Measurements from ENCODE around the gene SPZ1. TPM values are rescaled to one million over a fixed set of nuclear protein-coding genes. Genes with fewer than 3 reads are reported as not detected.

Gene SPZ1
- total and polyA plus RNA-seq, 2 of the 8 experiments (the other 6 are each of a cell fraction or from before 2014, with no cell fraction given): not detected

GRCh38 chr5:80291761-80292160, 28.0 kb upstream of the SPZ1 start:
- no peak for FAIRE-seq
- Histone ChIP-seq H2AK5ac (ENCODE audit: low read depth, low read length) (no peak overlapping the region), H3K23me2 (ENCODE audit: low read depth, low read length) (no peaks in the 10 kb centered on the region), H4K8ac (ENCODE audit: extremely low read depth, insufficient read depth, low read length) (no peak overlapping the region), H3K14ac (ENCODE audit: insufficient read length) (no peak overlapping the region), H3K4ac (replicated peaks; ENCODE audit: insufficient read length, low read depth, low read length) (no peak overlapping the region), H3K4me3 (ENCODE audit: extremely low read depth in 1 of 4, insufficient read depth in 2 of 4, low read depth in 3 of 4, low read length in 4 of 4) (no peak overlapping the region), H3K4me1 (replicated peaks in 1 of 4; ENCODE audit: control insufficient read depth in 3 of 4, insufficient read depth in 4 of 4, low read length in 3 of 4) (no peaks in the 10 kb centered on the region; a peak in 1 of 7 replicates), H3K79me1 (ENCODE audit: low read depth, low read length) (no peaks in the 10 kb centered on the region), H3K36me3 (ENCODE audit: control insufficient read depth in 2 of 4, insufficient read depth in 4 of 4, low read length in 3 of 4) (no peaks in the 10 kb centered on the region), H3K56ac (replicated peaks; ENCODE audit: insufficient read length, low read depth, low read length) (no peak overlapping the region), H4K5ac (ENCODE audit: insufficient read length, low read depth, low read length) (no peak overlapping the region), H3K9me3 (ENCODE audit: insufficient read depth in 2 of 2, low read depth in 1 of 2, low read length in 1 of 2) (no peaks in the 10 kb centered on the region), H4K20me1 (replicated peaks in 1 of 2; ENCODE audit: control insufficient read depth in 1 of 2, insufficient read depth in 2 of 2, low read length in 2 of 2) (no peaks in the 10 kb centered on the region), H2BK5ac (ENCODE audit: low read depth, low read length) (no peak overlapping the region), H2BK15ac (ENCODE audit: low read length) (no peak overlapping the region), H2AFZ (ENCODE audit: low read length) (no peak overlapping the region), H3K27me3 (replicated peaks in 1 of 4; ENCODE audit: control insufficient read depth in 3 of 4, extremely low read depth in 1 of 4, insufficient read depth in 3 of 4, low read length in 3 of 4) (no peaks in the 10 kb centered on the region), H3K4me2 (ENCODE audit: insufficient read depth in 1 of 2, low read depth in 2 of 2, low read length in 2 of 2) (no peak overlapping the region), H4K91ac (replicated peaks; ENCODE audit: insufficient read length, low read length) (no peak overlapping the region), H3K79me2 (ENCODE audit: control insufficient read depth in 1 of 2, insufficient read depth in 2 of 2, low read length in 2 of 2) (no peaks in the 10 kb centered on the region), H2BK120ac (replicated peaks; ENCODE audit: low read depth, low read length) (no peak overlapping the region), H3K9ac (replicated peaks in 1 of 4; ENCODE audit: extremely low read depth in 1 of 4, low read depth in 3 of 4, low read length in 3 of 4) (no peak overlapping the region), H2BK12ac (ENCODE audit: low read depth, low read length) (no peak overlapping the region), H3K27ac (ENCODE audit: low read depth, low read length) (no peak overlapping the region), H3K18ac (ENCODE audit: extremely low read depth, low read length) (no peak overlapping the region), H3K23ac (ENCODE audit: insufficient read length) (no peak overlapping the region), H2BK20ac (ENCODE audit: low read length) (no peak overlapping the region)
- DNase-seq (ENCODE audit: low read depth in 1 of 2, low spot score in 2 of 2): no peak
- 93% methylated on average over 8 of the region's 8 CpGs; no CpG with 5 or more reads in 1 of the 2 experiments for WGBS, 2 experiments (ENCODE audit: extremely low coverage in 1 of 2, insufficient coverage in 1 of 2, insufficient read length in 1 of 2, insufficient replicate concordance in 2 of 2, low coverage in 1 of 2, low lambda C conversion rate in 2 of 2, missing lambda C conversion rate in 1 of 2)
- ChIA-PET CTCF (ENCODE audit: partially characterized antibody) (interaction anchor here (0.7 kb wide), 1 partner anchor 380 kb away, joined by 3 read pairs; no protein-coding TSS in a partner anchor), POLR2A (ENCODE audit: partially characterized antibody) (no interaction called here)
- TF ChIP-seq SP1 (IDR thresholded peaks at IDR 0.05; ENCODE audit: low read depth, low read length): no peak
- TF ChIP-seq CBX8 (IDR thresholded peaks at IDR 0.05; ENCODE audit: borderline replicate concordance, low read depth, low read length): no peak
- TF ChIP-seq MAFK (IDR thresholded peaks at IDR 0.05; ENCODE audit: low read depth, low read length): no peak
- no peak for TF ChIP-seq CEBPB (IDR thresholded peaks at IDR 0.05; ENCODE audit: low read depth, low read length)
- no peak for TF ChIP-seq MAX (IDR thresholded peaks at IDR 0.05)
- TF ChIP-seq CHD1 (IDR thresholded peaks at IDR 0.05; ENCODE audit: low read depth, low read length): no peak
- no peak for TF ChIP-seq CTCF (IDR thresholded peaks at IDR 0.05; ENCODE audit: control extremely low read depth in 1 of 3, insufficient read depth in 1 of 3, low read depth in 1 of 3, low read length in 3 of 3)
- TF ChIP-seq CBX5 (IDR thresholded peaks at IDR 0.05; ENCODE audit: low read depth, low read length): no peak
- TF ChIP-seq FOSL1 (IDR thresholded peaks at IDR 0.05; ENCODE audit: insufficient read depth, low read depth, low read length): no peak
- no peak for TF ChIP-seq JUN (IDR thresholded peaks at IDR 0.05; ENCODE audit: low read depth, low read length)
- TF ChIP-seq RNF2 (IDR thresholded peaks at IDR 0.05; ENCODE audit: borderline replicate concordance, low read depth, low read length, missing control alignments, poor library complexity, severe bottlenecking): no peak
- TF ChIP-seq POU5F1 (IDR thresholded peaks at IDR 0.05; ENCODE audit: low read depth, low read length): no peak
